Stimulated activated CD8-positive, alpha-beta memory T cell treated with anti-CD3 and anti-CD28 coated beads, Interleukin-2, amount 100 ng/mL, for 48 hours (primary cell): ENCODE measurements around the gene TP53I13.
A peak's percentile ranks its signal among the peaks of the same experiment; 100 is the strongest.

Experiments used
- DNase-seq, 2 donors: peaks; one replicate each; pipeline ENCODE4 v3.0.0-alpha.2; 2020; ENCODE audit warnings: low read depth in 2 of 2

TP53I13 gene

DNA sequence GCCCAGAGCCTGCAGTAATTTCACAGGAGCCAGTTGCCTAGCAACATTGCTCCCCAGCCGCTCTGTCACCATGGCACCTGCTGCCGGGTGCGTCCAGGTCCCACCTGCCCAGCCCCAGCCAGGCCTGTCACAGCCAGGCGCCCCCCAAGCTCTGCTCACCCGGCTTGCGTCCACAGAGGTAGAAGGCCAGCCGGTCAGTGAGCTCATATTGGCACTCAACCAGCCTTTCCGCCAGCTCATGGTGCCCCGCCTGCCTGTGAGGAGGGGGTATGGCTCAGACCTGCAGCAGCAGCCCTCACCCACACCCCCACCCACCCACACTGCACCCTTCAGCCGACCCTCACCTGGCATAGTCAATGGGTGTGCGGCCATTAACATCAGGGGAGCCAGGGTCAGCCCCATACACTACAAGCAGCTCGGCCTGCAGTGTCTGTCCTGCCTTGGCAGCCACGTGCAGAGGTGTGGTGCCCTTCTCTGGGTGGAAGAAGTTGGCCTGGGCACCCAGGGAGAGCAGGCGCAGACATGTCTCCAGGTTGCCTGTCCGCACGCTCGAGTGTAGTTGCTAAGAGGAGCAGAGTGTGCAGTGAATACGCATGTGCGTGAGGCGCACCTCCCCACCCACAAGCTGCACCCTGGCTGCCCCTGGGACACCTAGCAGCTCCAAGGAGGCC is 13.2 kb downstream of the TP53I13 start:
- no peak for DNase-seq

DNA sequence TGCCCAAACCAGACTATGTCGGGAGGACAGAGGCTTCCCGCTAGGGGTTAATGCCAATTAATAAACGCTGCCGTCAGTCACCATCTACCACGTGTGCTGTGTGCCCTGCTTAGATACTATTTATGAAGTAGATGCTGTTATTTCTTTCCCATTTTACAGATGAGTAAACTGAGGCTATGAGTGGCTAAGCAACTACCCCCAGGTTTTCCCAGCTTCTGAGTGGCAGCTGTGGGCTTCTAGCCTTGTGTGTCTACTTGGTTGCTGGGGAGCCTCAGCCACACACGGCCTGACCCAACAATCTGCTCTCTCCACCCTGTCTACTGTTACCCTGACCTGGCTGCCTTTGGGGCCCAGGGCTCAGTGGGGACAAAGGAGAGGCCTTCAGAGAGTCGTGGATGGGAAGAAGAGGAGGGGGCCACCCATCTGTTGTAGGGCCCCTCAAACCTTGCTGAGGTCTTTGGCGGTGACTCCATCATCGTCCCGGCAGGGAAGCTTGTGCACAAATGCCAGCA is 13.8 kb downstream of the TP53I13 start:
- DNase-seq, result no peak

DNA sequence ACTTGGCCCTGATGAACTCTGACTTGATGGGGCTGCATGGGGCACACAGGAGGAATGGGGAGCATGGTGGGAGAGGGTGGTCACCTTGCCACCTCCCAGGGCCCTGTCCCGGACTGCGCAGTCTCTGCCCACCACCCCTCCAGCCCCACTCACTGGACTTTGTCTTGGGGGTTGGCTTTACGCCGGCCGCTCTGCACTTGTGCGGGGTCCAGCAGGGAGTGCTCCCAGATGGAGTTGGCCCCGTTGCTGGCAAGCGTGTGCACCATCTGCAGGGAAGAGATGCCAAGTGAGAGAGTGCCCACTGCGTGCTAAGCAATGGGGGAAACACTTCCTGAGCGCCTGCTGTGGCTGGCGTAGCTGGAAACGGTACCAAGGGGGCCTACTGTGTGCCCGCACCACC is 14.3 kb downstream of the TP53I13 start:
- DNase-seq, result no peak

DNA sequence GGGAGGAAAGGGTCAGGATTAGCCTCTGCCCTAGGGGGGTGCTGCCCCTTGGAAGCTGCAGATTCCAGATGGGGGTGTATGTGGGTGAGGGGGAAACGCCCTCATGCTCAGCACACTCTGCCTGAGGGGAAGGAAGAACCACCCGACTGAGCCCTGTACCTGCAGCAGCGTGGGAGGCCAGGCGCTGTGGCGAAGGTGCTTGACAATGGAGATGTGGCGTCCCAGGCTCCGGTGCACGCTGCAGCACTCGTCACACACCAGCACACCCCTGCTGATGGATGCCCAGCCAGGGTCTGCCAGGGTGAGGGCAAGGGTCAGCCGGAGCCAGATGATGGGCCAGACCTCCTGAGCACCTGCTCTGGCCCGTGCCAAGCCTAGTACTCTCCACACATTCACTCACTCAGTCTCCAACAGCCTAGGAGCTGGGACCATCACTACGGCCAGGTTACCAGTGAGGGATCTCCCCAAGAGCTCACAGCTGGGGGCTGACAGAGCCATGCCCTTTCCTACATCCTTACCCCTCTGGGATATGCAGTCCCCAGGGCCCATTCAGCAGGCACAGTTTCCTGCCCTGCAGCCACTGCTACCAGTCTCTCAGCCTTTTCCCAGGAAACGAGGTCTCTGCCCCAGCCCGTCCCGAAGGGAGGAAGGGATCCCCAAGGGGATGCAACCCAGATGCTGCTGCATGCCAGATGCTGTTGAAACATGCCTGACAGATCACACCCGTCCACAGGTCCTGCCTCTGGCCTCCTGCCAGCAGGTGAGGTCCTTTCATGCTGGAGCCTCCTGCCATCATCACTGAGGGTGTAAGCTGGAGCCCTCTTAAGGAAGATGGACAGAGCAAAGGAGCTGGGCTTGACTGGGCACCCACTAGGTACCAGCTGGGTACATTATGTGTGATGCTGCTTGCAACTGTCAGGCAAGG is 15.1 kb downstream of the TP53I13 start:
- DNase-seq, result no peak

DNA sequence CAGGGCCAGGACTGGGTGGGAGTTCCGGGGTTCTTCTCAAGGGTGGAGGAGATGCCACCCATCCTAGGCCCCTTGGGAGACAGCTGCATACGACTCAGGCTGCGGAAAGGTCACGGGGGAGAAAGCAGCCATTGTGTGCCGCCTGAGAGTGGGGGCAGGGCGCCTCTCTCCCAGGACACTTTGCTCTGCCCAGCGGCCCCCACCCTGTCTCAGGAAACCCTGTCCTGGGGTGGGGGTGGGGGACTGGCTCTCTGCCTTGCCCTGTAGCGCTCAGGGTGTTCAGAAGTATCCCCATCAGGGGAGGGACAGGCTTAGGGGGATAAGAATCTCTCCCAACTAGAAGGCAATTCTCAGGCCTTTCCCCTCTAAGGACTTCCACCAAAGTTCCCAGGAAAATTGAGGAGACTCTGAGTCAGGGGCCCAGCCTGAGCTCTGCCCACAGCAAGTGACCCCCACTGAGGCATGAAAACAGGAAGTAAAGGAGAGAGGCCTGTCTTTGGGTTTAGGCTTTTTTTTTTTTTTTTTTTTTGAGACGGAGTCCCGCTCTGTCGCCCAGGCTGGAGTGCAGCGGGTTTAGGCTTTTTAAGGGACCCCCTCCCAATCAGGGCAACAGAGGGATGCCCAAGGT is 16.1 kb downstream of the TP53I13 start:
- DNase-seq, result no peak

DNA sequence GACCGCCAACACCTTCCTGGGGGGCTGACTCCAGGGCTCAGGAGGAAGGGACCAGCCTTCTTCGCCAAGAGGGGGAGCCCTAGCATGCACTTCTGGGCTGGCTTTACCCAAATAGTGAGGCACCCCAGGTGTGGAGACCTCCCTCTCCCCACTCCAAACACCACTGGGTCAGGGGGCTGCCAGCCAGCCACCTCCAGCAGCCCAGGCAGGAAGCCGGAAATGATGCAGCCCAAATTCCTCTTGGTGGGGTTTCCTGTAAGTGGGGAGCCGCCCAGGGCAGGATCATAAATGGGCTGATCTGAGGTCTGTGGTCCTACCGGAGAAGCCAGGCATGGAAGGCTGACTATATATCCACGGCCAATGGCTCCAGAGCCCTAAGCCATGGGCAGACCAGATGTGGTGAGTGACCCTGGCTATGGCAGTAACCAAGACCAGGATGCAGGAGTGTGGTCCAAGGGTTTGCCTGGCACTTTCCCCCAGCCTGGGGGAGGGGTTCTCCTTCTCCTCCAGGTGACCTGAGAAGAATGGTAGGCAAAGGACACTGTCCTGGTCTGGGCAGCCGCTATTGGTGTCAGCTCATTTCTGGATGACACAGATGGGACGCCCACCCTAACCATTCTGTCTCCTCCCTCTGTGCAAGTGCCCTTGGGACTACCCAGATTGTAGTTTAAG is 16.7 kb downstream of the TP53I13 start:
- no peak for DNase-seq

DNA sequence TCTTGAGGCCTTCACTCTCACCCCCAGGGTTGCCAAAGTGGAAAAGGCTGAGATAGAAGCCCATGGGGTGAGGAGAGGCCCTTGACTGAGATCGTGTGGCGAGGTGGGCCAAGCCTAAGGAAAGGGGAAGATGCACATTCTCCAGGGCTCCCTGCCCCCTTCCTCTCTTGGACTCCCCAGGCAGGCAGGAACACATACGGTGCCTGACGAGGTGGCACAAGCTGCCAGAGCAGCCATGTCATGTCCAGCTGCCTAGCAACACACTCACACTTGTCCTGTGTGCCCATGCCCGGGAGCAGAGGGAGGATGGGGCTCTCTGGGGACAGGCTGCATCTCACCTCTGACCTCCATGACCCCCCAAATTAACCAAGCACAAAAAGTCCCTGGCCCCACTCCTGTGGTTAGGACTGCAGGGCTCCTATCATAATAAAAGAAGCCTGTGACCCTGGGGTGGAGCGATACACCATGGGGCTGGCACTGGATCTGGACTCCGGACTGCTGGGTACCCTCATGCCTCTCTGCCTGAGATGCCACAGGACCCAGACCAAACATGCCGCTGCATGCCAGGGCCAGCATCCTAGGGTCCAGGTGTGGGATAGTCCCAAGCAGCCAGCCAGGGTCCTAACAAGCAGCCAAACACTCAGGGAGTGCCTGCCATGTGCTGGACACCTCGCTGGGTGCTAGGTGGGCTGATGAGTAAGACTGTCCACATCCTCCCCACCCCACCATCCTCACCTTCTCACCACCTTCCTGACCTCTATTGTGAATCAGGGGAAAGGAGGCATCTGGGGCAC is 18.4 kb downstream of the TP53I13 start:
- no peak for DNase-seq

DNA sequence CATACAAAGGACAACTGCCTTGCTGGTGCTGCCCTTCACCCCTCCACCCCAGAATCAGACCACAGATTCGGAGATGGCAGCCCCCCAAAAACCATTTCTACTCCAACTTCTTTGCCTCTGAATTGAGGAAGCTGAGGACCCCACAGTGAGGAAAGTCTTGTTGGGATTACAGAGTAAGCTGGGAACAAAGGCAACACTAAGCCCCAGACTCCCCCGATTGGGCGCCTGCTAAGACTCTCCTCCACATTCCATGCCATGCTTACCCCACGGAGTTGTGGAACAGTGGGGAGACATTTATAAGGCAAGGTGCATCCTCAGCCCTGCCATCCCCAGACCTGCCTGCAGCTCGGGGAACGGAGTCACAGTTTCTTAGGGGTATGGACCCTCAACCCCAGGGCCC is 19.1 kb downstream of the TP53I13 start:
- no peak for DNase-seq

DNA sequence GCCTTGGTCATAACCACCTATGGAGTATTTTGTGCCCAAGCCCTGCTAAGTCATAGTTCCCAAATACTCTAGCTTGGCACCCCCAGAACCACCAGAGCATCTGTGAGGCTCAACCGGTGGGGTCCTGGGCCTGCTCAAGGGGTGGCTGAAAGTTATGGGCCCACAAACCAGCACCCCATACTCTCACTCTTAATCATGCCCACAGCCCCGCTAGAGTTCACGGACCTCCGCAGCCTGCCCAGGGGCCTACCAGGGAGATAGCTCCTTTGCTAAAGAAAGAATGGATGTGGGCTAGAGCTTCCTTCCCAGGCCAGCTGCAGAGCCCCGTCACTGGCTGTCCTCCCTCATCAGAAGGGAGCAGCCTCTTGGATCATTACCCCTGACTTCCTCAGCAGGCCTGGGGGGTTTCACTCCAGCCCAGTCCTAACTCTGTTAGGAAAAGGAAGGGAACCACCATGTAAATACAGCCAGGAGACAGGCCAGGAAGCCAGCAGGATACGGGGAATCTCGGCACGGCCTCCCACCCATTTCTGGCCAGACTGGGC is 19.6 kb downstream of the TP53I13 start:
- no peak for DNase-seq

DNA sequence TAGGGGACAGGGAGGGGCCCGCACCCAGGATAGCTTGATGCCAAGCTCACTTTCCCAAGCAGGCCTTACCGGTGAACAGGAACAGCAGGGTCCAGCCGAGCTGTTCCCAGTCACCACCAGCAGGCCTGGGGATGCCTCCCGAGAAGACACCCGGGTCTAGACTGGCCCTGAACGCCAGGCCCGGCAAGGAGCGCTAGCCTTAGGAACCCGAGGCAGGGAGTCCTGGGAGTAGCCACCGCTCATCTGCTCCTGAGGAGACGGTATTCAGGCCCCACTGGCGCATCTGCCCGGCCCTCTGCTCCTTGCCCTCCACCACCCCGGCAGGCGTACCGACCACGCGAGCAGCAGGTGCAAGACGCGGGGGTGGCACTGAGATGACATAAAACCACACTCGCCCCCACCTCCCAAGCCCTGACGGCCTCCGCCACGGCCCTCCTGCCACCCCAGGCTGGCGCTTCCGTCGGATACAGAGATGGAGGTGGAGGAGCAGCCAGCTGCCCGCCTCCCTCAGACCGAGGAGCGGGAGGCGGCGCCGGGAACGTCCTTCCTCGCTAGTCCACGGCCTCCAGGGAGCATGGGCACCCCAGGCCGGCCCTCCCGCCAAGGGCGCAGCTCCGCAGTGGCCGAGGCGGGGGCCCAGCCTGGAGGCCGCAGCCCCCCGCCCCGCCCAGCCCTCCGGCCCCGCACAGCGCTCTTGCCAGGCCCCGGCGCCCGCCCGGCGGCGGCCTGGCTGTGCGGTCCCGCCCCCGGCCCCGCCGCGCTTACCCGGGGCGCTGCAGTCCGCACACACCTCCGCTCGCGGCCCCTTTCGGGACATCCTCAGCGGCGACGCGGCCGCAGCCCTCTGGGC is 20.3 kb downstream of the TP53I13 start:
- DNase-seq, result no peak

DNA sequence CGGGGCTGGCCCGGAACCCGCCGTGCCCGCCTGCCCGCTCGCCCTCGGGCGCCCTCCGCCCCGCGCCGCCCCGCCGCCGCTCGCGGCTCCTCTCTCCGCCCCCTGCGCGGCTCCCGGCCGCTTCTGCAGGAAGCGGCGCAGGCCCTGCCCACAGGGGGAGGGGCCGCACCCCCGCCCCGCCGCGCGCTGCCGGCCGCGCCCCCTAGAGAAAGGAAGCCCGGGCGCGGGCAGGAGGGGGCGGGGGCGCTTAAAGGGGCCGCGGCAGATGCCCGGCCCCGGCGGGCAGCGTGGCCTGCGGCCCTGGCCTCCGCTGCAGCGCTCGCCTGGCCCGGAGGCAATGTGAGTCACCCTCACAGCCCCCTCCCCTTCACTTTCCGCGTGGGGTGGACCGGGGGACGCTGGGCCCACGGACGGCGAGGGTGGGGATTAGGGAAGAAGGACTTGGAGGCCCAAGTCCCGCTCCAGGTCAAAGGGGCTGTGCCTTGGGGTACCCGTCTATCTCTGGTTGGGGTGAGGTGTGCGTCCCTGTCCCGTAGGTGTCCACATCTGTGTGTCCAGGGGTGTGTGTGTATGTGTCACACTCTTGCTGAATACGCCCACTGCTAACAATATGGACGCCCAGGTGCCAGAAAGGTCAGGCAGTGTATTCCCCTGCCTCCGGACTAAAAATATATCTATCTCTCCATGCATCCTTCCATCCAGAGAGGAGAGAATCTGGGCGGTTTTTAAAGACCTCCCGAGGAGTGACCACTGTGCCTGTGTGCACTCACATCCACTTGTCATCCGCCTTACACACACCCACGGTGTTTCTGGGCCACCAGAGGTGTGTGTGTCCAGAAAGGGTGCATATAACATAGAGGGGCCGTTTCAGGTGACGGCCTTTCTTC is 21.3 kb downstream of the TP53I13 start, which contains the start of gene GIT1:
Gene GIT1, minus strand, starts transcription at position 125 of the 887 bp plus-strand sequence. CDS start 270 bp downstream, outside the sequence.
- DNase-seq, result peak; percentile 76 to 85

DNA sequence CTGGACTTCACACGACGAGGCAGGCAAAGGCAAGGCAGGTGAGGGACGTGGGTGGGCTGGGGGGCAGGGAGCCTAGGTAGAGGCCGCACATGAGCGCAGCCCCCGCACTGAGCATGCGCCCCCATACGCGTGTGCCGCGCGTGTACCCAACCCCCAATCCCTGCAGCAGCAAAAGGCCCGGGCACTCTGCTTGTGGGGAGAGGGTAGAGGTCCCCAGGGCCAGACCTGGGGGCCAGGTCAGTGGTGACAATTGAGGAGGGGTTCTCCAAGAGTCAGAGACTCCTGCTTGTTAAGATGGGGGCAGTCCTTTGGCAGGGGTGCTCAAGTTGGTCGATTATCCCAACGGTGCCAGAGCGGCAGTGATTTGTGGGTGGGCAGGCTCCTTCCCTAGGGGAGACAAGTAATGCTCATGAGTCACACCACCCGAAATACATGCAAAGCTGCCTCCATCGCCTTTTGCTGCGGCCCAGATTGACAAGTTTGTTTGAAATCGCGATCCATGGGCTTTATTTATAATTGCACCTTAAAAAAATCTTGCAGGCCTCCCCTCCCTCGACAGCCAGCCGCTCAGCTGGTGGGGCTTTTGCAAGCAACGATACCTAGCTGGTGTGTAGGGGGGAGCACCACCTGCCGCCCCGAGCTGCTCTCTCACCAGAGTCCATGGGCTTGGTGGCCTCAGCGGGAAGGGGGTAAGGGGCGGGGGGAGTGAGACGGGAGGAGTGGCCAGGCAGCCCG is 22.1 kb downstream of the TP53I13 start:
- no peak for DNase-seq

DNA sequence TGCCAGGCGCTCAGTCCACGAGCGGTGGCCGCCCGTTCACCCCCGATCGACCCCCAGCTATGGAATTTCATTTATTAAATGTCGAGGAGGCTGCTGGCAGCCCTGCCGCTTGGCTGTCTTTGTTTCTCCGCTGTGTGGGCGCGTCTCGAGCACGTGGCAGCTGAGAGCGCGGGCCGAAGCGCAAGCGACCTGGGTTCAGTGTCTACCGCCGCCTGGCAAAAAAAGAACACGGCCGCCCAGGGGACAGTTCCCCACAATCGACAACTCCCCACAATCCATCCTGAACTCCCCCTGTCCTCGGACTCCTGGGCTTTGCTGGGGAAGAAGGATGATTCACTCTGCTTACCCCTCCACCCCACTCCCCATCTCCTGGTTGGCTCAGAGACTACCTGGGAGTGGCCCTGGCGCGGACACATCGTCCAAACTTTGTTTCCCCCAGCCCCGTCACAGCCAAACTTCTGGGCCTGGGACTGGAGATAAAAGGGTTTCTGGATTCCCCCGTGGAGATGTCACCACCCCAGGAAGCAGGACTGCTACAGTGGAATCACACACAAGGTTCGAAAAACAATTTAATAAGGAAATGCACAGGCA is 22.7 kb downstream of the TP53I13 start:
- no peak for DNase-seq

DNA sequence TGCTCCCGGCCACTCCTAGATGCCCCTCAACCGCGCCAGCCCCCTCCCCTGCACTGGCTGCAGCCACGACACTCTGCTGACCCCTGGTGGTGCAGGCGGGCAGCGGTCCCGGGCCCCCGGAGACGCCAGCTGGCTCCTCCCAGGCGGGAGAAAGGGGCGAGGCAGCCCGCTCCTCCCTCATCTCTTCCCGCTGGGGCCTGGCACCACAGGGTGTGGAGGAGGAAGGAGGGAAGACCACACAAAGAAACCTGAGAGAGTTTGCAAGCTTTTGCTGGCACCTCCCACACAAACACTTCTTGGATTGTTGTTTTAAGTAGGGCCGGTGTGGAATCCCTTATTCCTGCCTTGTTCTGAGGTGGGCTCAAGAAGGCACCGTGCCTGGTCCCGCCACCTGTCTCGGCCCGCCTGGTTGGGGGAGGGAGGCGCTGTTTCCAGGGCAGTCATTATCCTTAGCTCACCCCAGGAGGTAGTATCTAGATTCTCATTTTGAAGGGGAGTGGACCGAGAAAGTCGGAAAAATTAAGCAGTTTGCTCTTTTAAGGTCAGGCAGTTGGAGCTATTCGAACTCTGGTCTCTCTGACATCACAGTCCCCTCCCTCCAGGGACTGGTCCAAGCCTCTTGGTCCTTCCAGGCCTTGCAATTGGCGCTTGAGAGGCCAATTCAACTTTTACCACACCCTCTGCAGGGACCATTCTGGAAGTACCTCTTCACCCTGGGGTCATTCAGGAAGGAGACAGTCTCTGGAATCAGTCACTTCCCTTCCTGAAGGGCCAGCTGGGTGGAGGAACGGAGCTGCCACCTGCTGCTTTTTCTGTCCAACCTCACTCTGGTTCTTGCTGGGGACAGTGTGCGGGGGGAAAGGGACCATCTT is 23.5 kb downstream of the TP53I13 start:
- peak; percentile 83 for DNase-seq

DNA sequence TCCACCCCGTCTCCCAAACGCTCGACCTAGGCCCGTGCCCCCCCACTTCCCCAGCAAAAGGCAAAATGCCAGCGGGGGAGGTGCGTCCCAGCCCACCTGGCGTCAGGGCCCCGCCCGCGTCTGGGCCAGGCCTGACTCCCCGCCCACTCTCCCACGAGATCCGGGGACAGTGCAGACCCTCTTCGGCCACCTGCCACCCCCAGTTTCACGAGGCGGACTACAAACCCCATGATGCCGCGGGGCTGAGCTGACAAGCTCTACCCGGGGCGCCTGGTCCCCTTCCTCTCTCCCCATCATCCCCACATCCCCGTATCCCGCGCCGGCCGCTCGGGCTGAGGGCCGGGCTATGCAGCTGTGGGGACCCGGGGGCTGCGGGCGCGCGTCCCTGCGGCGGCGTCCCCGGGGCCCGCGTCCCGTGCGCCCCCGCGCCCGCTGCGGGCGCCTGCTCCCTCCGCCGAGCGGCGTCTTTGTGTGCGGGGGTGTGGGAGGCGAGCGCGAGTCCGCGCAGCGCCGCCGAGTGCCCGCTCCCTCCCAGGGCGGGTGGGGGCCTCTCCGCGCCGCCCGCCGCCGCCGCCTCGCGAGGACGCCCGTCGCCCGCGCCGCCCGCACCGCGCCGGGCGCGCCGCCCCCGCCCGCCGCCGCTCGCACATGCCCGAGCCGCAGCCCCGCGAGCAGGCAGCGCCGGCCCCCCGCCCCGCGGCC is 24.5 kb downstream of the TP53I13 start, which contains the start of gene ANKRD13B:
Gene ANKRD13B, plus strand, starts transcription at position 283 of the 702 bp plus-strand sequence. CDS start 490 bp downstream, outside the sequence.
- no peak for DNase-seq
